Measurements from ENCODE around the gene PTH2.
"Not testable (repeated sequence)": the region's sequence is repeated elsewhere in the genome, so short reads cannot be mapped to it uniquely, and the experiment has no call there.

PTH2 gene, protein sequence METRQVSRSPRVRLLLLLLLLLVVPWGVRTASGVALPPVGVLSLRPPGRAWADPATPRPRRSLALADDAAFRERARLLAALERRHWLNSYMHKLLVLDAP

DNA sequence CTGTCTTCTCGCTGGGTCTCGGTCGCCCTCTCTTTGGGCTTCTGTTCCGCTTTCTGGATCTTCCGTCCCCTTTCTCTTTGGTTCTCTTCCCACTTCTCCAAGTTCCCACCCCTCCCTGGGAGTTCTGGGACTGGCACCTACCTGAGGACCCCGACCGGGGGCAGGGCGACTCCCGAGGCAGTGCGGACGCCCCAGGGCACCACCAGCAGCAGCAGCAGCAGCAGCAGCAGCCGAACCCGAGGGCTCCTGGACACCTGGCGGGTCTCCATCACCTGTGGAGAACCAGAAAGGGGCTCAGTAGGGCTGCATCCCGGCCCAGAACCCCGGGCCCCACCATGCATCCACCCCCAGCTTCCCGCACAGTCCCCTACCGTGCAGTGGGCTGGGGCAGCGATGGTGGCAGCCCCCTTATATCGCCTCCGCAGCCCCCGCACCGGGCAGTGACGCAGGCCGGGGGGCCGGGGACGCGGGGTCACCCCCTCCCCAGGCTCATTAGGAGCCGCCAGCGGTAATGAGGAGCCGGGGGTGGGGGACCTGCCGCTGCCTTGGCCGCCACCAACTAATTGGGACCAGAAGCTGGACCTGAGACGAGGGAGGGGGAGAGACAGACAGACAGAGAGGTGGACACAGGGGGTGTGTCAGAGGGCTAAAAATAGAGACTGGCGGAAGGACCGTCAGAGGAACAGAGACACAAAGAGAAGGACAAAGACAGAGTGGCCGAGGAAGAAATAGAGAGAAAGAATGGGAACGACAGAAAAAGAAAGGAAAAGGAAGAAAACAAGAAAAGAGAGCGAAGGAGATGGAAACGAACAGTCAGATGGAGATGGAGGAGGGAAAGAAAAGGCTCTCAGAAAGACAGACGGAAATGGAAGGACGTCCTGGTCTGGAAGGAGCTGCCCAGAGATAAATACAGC lies at the start of gene PTH2:
Gene PTH2 (minus strand): TSS at position 371 of the 914 bp plus-strand sequence. CDS start 102 bp downstream, at position 269.
- DNase-seq = no peak

DNA sequence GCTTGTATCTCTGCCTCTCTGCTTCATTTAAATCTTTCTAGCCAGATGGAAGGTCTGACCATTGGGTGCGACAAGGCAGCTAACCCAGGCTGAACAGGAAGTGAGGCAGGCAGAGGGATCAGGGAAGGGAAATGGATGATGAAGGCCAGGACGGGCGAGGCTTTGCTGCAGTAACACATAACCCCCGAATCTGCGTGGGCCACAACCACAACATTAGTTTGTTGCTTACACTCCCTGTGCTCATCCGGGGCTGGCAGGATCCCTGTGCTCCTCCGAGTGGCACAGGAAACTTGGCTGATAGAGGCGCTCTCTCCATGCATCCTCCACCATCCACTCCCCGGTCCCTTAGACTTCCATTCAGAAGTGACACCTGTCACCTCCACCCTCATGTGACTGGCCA lies 49.7 kb upstream of the PTH2 start:
- no peak for DNase-seq

DNA sequence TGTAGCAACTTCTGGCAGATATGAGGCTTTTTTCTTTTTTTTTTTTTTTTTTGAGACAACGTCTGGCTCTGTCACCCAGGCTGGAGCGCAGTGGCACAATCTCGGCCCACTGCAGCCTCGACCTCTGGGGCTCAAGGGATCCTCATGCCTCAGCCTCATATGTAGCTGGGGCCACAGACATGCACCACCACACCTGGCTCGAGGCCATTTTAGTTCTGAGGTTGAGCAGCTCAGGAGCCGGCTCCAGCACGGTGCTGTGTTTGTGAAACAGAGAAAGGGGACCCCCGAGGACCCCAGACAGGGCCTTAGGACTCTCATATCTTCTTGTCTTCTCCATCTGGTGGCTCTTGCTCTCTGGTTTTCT lies 47.4 kb upstream of the PTH2 start:
- DNase-seq = no peak

DNA sequence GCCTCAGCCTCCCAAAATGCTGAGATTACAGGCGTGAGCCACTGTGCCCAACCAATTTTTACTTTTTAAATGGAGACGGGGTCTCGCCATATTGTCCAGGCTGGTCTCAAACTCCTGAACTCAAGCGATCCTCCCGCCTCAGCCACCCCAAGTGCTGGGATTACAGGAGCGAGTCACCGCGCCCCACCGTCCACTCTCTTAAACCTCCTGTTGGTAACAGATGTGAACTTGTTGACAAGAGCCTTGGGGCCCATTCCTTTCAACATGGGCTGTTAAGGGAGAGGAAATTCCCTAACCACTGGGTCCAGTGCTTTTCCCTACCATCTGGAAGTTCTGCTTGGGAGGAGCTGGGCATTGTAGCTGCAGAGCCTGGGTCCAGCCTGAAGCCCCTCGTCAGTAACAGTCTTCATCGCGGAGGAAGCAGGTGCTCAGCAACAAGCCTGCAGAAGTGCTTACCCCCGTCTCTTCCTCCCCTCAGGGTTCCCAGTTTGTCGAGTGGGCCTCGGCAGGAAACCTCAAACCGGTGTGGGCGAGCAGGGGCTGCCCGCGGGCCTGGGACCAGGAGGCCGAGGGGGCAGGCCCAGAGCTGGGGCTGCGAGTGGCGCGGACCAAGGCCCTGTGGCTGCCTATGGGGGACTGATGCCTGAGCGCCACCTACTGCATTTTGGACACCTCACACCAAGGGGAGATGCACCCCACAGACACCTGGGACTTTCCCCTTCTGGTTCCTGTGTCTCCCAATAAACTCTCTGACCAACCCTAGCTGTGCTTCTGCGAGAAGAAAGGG lies 46.8 kb upstream of the PTH2 start:
- peak; percentile 94 for DNase-seq

DNA sequence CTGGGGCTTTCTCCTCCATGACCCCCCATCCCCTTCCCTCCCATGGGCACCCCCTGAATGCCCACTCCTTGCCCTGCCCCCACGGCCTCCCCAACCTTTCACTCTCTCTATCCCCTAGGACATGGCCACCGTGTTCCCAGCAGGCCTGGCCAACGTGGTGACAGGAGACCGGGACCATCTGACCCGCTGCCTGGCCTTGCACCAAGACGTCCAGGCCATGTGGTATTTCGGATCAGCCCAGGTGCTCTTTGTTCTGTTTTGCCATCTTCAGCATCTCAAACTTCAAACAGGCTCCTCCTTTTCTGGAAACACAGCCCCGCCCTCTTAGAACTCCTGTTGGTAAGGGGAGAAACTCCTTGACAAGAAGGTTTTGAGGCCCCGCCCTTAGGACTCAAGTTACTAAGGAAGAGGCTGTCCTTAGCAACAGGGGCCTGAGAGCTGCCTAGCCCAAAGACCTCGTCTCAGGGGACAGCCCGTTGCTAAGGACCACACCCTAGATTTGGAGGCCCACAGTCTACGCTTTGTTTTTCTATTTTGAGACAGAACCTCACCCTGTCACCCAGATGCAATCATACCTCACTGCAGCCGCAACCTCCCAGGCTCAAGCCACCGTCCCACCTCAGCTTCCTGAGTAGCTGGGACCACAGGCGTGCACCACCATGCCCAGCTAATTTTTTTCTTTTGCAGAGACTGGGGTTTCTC lies 45.7 kb upstream of the PTH2 start:
- peak; percentile 98 for DNase-seq

DNA sequence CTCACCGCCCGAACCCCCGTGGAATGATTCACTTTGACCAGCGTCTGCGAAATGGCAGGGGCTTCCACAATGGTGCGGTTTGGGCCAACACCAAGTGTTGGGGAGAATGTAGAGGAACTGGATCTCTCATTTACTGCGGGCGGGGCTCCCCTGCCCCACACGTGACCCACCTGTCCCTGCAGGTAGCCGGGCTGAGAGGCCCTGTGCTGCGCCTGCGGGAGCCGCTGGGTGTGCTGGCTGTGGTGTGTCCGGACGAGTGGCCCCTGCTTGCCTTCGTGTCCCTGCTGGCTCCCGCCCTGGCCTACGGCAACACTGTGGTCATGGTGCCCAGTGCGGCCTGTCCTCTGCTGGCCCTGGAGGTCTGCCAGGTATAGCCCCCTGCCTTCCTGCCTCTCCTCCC lies 45.0 kb upstream of the PTH2 start:
- DNase-seq = no peak

DNA sequence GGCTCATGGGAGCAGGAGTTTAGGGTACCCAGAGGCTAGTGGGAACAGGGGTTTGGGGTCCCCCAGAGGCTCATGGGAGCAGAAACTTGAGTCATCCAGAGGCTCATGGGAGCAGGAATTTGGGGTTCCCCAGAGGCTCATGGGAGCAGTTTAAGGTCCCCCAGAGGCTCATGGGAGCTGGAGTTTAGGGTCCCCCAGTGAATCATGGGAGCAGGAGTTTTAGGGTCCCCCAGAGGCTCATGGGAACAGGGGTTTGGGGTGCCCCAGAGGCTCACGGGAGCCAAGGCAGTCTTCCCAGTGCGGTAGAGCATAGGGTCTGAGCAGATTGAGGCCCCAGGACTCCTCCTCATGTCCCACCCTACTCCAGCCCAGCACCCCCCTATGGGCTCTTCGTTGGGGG lies 42.1 kb upstream of the PTH2 start:
- no peak for DNase-seq

DNA sequence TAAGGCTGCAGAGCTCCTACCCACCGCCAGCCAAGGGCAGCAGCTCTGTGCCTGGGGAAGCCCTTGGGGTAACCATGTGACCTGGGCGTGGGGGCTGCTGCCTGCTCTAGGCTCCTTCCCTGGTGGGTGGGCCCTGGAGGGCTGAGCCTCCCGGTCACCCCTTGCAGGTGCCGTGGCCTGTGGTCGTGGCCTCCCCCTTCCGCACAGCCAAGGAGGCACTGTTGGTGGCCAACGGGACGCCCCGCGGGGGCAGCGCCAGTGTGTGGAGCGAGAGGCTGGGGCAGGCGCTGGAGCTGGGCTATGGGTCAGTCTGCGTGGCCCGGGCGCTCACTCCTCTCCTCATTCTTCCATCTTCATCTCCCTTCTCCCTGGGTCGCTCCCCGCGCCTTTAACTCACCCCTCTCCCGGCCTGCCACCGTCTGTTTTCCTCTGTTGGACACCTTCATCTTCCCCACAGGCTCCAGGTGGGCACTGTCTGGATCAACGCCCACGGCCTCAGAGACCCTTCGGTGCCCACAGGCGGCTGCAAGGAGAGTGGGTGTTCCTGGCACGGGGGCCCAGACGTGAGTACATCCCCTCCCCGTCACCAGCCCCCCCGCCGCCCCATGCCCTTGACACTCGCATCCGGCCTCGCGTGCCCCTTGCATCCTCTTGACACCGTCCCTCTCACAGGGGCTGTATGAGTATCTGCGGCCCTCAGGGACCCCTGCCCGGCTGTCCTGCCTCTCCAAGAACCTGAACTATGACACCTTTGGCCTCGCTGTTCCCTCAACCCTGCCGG lies 40.9 kb upstream of the PTH2 start:
- DNase-seq = no peak

DNA sequence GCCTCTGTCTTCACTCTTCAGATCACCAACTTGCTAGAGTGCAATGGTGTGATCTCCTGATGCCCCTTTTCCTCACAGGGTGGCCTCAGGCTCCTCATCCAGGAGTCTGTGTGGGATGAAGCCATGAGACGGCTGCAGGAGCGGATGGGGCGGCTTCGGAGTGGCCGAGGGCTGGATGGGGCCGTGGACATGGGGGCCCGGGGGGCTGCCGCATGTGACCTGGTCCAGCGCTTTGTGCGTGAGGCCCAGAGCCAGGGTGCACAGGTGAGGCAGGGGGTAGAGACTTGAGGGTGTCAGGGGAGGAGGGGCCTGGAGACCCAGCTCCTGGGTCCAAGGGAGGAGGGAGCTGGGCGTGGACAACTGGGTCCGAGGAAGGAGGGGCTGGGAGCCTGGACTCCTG lies 39.3 kb upstream of the PTH2 start:
- DNase-seq = no peak

DNA sequence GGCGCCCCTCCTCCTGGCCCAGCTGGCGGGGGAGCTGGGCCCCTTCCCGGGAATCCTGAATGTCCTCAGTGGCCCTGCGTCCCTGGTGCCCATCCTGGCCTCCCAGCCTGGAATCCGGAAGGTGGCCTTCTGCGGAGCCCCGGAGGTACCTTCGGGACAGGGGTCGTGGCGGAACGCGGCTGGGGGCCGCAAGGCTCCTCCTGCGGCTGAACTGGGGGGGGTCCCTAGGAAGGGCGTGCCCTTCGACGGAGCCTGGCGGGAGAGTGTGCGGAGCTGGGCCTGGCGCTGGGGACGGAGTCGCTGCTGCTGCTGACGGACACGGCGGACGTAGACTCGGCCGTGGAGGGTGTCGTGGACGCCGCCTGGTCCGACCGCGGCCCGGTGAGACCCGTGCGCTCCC lies 38.4 kb upstream of the PTH2 start:
- no peak for DNase-seq

DNA sequence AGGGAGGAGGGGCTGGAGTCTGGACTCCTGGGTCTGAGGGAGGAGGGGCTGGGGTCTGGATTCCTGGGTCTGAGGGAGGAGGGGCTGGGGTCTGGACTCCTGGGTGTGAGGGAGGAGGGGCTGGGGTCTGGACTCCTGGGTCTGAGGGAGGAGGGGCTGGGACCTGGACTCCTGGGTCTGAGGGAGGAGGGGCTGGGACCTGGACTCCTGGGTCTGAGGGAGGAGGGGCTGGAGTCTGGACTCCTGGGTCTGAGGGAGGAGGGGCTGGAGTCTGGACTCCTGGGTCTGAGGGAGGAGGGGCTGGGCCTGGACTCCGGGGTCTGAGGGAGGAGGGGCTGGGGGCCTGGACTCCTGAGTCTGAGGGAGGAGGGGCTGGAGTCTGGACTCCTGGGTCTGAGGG lies 37.9 kb upstream of the PTH2 start:
- DNase-seq = not testable (repeated sequence)

DNA sequence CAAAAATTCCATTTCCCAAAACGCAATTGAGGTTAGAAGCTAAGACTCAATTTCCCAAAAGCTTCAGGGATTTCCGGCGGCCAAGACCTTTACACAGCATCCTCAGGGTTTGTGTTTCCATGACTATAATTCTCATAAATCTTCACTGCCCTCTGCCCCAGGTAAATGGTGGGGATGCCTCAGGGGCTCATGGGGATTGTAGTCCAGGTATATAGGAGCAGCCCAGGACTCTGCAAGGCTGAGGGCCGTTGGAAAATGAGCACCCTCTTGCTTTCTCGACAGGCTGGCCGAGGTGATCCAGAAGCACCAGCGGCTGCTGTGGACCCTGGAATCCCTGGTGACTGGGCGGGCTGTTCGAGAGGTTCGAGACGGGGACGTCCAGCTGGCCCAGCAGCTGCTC lies 36.1 kb upstream of the PTH2 start:
- DNase-seq = no peak

DNA sequence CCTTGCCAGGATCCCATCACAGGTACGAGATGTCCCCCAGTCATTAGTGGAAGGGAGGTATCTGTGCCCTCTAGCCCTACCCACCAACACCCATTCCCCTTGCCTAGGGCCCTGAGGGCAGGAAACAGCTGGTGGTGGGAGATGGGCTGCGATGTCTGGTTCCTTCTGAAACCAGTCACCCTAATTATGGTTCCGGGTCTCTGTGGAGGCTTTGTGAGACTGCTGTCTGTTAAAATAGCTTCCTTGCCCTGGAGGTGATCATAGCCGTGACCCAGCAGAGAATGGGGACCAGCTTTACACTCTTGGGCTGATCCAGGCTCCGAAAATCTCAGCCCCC lies 35.3 kb upstream of the PTH2 start:
- DNase-seq = no peak

DNA sequence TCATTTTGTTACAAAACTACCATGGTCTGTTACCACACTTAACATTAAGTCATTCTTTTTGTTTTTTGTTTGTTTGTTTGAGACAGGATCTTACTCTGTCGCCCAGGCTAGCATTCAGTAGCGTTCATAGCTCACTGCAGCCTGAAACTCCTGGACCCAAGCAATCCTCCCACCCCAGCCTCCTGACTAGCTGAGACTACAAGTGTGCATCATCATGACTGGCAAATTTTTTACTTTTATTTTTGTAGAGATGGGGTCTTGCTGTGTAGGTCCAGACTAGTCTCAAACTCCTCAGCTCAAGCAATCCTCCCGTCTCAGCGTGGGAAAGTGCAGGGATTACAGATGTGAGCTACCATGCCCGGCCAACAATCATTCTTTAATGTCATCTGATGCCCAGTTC lies 33.1 kb upstream of the PTH2 start:
- no peak for DNase-seq

DNA sequence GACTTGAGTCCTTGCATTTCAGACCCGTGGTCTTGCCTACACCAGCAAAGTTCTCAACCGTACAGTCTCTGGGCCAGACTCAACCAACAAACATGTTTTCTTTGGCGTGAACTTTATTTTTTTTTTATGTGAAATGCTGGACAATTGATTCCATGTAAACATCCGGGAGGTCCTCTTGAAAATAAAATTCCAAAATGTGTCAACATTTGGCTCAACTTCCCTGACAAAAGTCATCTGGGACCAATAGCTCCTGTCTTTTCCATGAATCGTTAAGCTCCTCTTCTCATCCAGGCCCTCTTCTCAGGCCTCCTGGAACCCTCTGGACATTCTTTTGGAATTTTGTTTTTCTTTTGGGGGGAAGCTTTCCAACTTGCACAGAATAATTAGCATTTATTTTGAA lies 32.5 kb upstream of the PTH2 start:
- DNase-seq = no peak

DNA sequence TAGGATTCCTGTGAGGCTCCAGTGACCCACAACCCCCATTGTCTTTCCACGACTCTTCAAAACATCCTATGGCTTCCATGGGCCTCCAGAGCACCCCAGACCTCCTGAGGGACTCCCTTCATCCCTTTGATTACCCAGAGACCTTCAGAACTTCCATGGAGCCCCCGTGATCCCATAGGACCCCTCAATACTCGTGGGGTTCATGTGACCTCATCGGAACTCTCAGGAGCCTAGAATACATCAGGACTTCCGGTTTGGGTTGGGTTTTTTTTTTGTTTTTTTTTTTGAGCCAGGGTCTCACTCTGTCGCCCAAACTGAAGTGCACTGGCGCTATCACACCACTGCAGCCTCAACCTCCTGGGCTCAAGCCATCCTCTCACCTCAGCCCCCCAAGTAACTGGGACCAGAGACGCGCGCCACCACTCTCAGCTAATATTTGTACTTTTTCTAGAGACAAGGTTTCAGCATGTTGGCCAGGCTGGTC lies 30.6 kb upstream of the PTH2 start:
- DNase-seq = peak; percentile 51

DNA sequence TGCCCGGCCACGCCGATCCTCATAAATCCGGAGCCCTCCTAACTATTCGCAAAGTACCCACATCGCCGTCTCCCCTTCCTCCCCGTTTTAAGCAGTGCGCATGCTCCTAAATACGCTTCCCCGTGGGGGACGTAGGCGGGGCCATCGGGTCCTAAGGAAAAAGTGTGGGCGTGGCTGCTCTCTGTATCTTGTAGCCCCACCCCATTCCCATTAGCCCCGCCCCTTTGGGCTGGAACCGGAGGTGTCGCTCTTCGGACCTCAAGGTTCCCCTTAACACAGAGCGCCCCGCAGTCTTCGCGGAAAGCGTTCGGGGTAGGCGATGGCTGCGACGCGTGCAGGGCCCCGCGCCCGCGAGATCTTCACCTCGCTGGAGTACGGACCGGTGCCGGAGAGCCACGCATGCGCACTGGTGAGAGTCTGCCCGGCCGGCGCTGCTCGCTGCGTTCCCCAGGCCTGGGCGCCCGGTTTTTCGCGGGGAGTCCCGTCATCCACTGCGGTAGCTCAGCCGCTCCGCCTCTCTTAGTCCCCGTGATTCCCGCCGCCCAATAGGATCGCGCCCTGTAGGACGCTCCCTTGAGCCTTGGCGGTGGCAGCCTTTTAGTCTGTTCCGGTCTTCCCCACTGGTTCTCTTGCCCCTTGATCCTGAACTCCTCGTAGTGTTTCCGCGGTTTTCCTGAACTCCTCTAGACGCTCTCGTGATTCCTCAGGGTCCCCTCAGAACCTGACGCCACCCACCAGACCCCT lies 29.9 kb upstream of the PTH2 start, which contains the start of gene ALDH16A1:
Gene ALDH16A1 (plus strand): TSS at position 213 of the 744 bp plus-strand sequence. CDS start 107 bp downstream, at position 320.
- DNase-seq = peak; percentile 98

DNA sequence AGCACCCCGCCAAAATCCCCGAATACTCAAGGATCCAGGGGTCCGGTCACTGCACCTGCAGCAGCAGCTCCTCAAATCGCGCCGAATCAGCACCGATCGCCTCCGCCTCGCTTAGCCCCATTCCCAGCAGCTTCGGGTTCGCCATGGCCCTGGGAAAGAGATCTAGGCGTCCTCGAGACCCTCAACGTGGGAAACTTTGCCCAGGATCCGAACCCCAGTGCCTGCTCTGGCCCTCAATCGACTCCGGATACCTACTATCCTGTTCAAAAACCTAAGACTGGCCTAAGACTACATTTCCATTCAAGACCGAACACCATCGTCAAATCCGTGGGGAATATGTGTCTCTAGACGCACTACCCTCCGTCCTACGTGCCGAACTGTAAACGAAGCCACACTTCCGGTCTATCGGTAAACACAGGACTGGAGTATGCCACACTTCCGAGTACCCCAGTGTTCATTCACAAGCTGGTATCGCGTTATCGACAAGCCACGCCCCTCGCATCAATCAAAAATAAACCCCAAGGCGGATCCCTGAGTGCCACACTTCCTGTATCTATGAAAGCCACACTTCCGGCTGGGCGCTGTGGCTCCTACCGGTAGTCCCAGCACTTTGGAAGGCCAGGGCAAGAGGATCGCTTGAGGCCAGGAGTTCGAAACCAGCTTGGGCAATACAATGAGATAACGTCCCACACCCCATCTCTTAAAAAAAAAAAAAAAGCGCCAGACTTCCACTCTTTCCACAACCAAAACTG lies 28.4 kb upstream of the PTH2 start, which contains the start of gene PIH1D1:
Gene PIH1D1 (minus strand): TSS at position 385 of the 752 bp plus-strand sequence. CDS start 240 bp downstream, at position 145.
- DNase-seq = peak; percentile 98

DNA sequence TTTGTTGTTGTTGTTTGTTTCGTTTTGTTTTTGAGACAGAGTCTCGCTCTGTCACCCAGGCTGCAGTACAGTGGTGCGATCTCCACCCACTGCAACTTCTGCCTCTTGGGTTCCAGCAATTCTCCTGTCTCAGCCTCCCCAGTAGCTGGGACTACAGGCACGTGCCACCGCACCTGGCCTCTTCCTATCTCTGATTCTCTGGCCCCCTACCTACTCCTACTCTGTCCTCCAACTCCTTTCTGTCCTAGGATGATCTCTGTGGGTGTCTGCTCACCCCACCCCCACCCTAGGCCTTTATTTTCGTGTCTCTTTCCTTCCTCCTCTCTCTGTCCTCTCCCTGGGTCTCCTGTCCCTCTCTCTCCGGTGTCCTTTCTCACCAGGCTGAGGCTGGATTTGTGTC lies 27.2 kb upstream of the PTH2 start:
- DNase-seq = no peak

DNA sequence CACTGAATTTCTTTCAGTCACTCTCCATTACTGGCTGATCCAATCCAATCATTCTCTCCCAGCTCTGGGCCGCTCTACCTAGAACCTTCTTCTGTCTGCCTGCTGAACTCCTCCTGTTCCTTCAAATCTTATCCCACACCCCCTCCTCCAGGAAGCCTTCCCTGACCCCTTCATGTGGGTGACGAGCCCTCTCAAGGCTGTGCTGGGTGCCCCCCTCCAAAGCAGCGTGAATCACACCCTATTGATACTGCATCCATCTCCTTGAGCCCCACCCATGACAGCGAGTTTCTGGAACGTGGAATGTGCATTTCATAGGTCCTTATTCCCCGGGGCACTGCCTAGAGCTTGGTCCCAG lies 25.2 kb upstream of the PTH2 start:
- DNase-seq = no peak
